ENCODE results near the gene P3H1.

P3H1 gene

DNA sequence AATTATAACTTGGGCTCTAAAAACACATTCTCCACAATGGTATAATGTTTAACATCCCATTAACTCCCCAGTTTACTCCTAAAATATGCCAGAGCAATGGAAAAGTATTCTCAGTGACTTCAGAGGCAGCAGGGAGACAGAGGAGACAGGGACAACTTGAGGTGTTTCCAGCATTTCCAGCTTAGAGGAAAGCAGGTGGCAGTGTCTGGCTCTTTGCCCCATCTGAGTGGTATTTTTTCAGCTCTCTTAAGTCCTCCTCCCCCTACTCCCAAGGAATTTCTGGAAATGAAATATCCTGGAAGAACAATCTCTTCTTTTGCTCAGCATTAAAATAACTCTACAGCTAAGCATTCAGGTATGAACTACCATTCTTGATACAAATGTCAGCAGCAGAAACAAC is 39.3 kb upstream of the P3H1 start:
- Histone ChIP-seq H3K79me1 (ENCODE audit: low read length) (no peaks in the 10 kb centered on the region), H3K27ac (ENCODE audit: low read depth, low read length) (no peak overlapping the region), H3K9ac (ENCODE audit: low read length) (no peak overlapping the region), H3K79me2 (ENCODE audit: control insufficient read depth, insufficient read depth, low read length) (no peaks in the 10 kb centered on the region), H4K5ac (ENCODE audit: low read length) (no peak overlapping the region), H3K56ac (ENCODE audit: low read length) (no peak overlapping the region), H2BK15ac (replicated peaks; ENCODE audit: low read depth) (no peak overlapping the region), H2AK5ac (ENCODE audit: low read length) (no peak overlapping the region), H4K8ac (ENCODE audit: low read depth, low read length) (no peak overlapping the region), H3K36me3 (ENCODE audit: control insufficient read depth, insufficient read depth, low read length) (no peaks in the 10 kb centered on the region), H2BK5ac (ENCODE audit: low read length) (no peak overlapping the region), H3K18ac (ENCODE audit: low read length) (no peak overlapping the region), H3K27me3 (ENCODE audit: insufficient read depth, low read length, poor library complexity) (no peaks in the 10 kb centered on the region), H3K4ac (ENCODE audit: low read depth, low read length) (no peak overlapping the region), H2BK120ac (ENCODE audit: low read depth, low read length) (no peak overlapping the region), H3K4me1 (ENCODE audit: control insufficient read depth, low read depth, low read length) (no peaks in the 10 kb centered on the region), H3K4me2 (ENCODE audit: low read length) (no peak overlapping the region), H3K23ac (ENCODE audit: low read length) (no peak overlapping the region), H3K4me3 (ENCODE audit: low read length) (no peak overlapping the region)
- DNase-seq, result no peak

DNA sequence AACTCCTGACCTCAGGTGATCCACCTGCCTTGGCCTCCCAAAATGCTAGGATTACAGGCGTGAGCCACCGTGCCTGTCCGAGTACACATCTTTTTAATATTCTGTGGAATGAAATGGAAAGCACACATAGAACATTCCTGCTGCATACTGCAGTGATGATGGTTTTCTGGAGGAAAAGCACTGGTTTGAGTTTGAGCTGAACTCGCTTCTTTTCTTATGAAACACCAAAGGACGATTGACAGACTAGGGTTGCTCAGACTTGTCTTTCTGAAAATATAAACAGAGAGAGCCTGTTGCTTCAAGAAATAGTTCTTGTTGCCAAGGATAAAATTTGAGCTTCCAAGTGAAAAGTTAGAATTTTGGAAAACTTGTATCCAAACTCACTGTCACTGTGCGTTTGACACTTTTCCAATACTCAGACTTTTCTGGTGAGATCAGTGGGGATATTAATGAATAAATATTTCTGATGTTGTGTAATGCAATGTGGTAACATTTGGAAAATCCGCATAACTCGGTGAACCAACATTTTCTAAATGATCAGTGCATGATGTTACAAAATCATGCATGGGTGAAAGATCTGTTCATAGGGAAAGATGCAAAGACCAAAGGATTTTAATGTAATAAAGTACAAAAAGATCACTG is 35.1 kb upstream of the P3H1 start:
- no peaks in the 10 kb centered on the region for H3K79me1 ChIP-seq (ENCODE audit: low read length)

DNA sequence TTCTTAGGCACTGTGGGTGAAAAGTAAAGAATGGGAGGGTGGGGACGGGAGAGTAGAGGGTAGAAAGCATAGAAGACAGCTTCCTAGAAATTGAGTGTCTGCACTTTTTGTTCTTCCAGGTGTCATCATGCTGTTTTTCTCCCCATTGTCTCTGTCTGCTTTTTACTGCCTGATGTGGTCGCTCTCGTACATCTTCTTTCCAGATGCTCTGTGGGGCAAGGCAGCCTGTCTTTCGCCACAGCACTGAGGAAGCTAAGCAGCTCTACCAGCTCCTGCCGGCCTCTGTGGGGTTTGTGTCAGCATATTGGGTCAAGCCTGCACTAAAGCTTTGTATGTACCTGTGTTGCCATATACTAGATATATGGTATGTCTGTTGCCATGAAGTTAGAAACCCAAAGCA is 31.2 kb upstream of the P3H1 start:
- Histone ChIP-seq H3K4me1 (ENCODE audit: control insufficient read depth, low read depth, low read length) (no peaks in the 10 kb centered on the region), H4K8ac (ENCODE audit: low read depth, low read length) (no peak overlapping the region), H3K27me3 (ENCODE audit: insufficient read depth, low read length, poor library complexity) (no peaks in the 10 kb centered on the region), H3K18ac (ENCODE audit: low read length) (no peak overlapping the region), H3K27ac (ENCODE audit: low read depth, low read length) (no peak overlapping the region), H2BK15ac (replicated peaks; ENCODE audit: low read depth) (no peak overlapping the region), H4K5ac (ENCODE audit: low read length) (no peak overlapping the region), H3K56ac (ENCODE audit: low read length) (no peak overlapping the region), H3K9ac (ENCODE audit: low read length) (no peak overlapping the region), H3K79me2 (ENCODE audit: control insufficient read depth, insufficient read depth, low read length) (no peaks in the 10 kb centered on the region), H3K4me2 (ENCODE audit: low read length) (no peak overlapping the region), H2AK5ac (ENCODE audit: low read length) (no peak overlapping the region), H3K36me3 (ENCODE audit: control insufficient read depth, insufficient read depth, low read length) (no peaks in the 10 kb centered on the region), H3K79me1 (ENCODE audit: low read length) (no peaks in the 10 kb centered on the region), H3K4me3 (ENCODE audit: low read length) (no peak overlapping the region), H3K4ac (ENCODE audit: low read depth, low read length) (no peak overlapping the region), H3K23ac (ENCODE audit: low read length) (no peak overlapping the region), H2BK5ac (ENCODE audit: low read length) (no peak overlapping the region), H2BK120ac (ENCODE audit: low read depth, low read length) (no peak overlapping the region)
- DNase-seq, result no peak
- no CpG with 5 or more reads among the region's 5 CpGs for WGBS (ENCODE audit: extremely low coverage, insufficient coverage, low lambda C conversion rate)

More for the DNA sequence above, 35.1 kb upstream of the P3H1 start:
- H3K79me2 ChIP-seq (ENCODE audit: control insufficient read depth, insufficient read depth, low read length), result no peaks in the 10 kb centered on the region
- no peak overlapping the region for H2BK120ac ChIP-seq (ENCODE audit: low read depth, low read length)
- no peak for DNase-seq
- H2BK5ac ChIP-seq (ENCODE audit: low read length), result no peak overlapping the region
- no peak overlapping the region for H3K4me2 ChIP-seq (ENCODE audit: low read length)
- H3K4ac ChIP-seq (ENCODE audit: low read depth, low read length), result no peak overlapping the region
- H3K27me3 ChIP-seq (ENCODE audit: insufficient read depth, low read length, poor library complexity), result no peaks in the 10 kb centered on the region
- H2BK15ac ChIP-seq (replicated peaks; ENCODE audit: low read depth), result no peak overlapping the region
- no peak overlapping the region for H4K5ac ChIP-seq (ENCODE audit: low read length)
- no peak overlapping the region for H2AK5ac ChIP-seq (ENCODE audit: low read length)
- no peaks in the 10 kb centered on the region for H3K36me3 ChIP-seq (ENCODE audit: control insufficient read depth, insufficient read depth, low read length)
- no peak overlapping the region for H4K8ac ChIP-seq (ENCODE audit: low read depth, low read length)
- no peak overlapping the region for H3K27ac ChIP-seq (ENCODE audit: low read depth, low read length)
- no peak overlapping the region for H3K56ac ChIP-seq (ENCODE audit: low read length)
- no peak overlapping the region for H3K23ac ChIP-seq (ENCODE audit: low read length)
- no CpG with 5 or more reads among the region's 8 CpGs for WGBS (ENCODE audit: extremely low coverage, insufficient coverage, low lambda C conversion rate)
- no peak overlapping the region for H3K18ac ChIP-seq (ENCODE audit: low read length)
- H3K4me1 ChIP-seq (ENCODE audit: control insufficient read depth, low read depth, low read length), result no peaks in the 10 kb centered on the region
- no peak overlapping the region for H3K9ac ChIP-seq (ENCODE audit: low read length)
- no peak overlapping the region for H3K4me3 ChIP-seq (ENCODE audit: low read length)

DNA sequence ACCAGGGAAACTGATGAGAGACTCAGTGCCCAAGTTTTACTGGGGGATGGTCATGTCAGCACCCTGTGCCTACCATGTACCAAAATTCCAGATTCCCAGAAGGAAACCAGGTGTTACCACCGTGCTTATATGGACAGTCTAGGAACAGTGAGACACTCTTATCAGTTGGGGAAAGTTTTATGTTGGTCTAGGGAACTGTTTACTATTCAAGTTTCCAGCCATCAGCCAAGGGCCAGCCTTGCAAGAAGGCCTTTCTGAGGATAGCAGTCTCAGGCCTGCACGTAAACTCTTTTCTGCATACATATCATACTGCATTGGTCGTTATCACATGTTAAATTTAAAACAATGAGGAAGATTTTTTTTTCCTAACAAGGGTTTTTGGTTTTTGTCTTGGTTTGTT is 30.6 kb upstream of the P3H1 start:
- Histone ChIP-seq H3K36me3 (ENCODE audit: control insufficient read depth, insufficient read depth, low read length) (no peaks in the 10 kb centered on the region), H3K79me1 (ENCODE audit: low read length) (no peaks in the 10 kb centered on the region), H3K9ac (ENCODE audit: low read length) (no peak overlapping the region), H3K56ac (ENCODE audit: low read length) (no peak overlapping the region), H4K8ac (ENCODE audit: low read depth, low read length) (no peak overlapping the region), H3K23ac (ENCODE audit: low read length) (no peak overlapping the region), H2BK5ac (ENCODE audit: low read length) (no peak overlapping the region), H3K4me2 (ENCODE audit: low read length) (no peak overlapping the region), H2BK120ac (ENCODE audit: low read depth, low read length) (no peak overlapping the region), H3K4ac (ENCODE audit: low read depth, low read length) (no peak overlapping the region), H3K79me2 (ENCODE audit: control insufficient read depth, insufficient read depth, low read length) (no peaks in the 10 kb centered on the region), H3K27ac (ENCODE audit: low read depth, low read length) (no peak overlapping the region), H4K5ac (ENCODE audit: low read length) (no peak overlapping the region), H3K4me1 (ENCODE audit: control insufficient read depth, low read depth, low read length) (no peaks in the 10 kb centered on the region), H2BK15ac (replicated peaks; ENCODE audit: low read depth) (no peak overlapping the region), H3K18ac (ENCODE audit: low read length) (no peak overlapping the region), H3K27me3 (ENCODE audit: insufficient read depth, low read length, poor library complexity) (no peaks in the 10 kb centered on the region), H2AK5ac (ENCODE audit: low read length) (no peak overlapping the region), H3K4me3 (ENCODE audit: low read length) (no peak overlapping the region)
- DNase-seq, result no peak
- no CpG with 5 or more reads among the region's 3 CpGs for WGBS (ENCODE audit: extremely low coverage, insufficient coverage, low lambda C conversion rate)

DNA sequence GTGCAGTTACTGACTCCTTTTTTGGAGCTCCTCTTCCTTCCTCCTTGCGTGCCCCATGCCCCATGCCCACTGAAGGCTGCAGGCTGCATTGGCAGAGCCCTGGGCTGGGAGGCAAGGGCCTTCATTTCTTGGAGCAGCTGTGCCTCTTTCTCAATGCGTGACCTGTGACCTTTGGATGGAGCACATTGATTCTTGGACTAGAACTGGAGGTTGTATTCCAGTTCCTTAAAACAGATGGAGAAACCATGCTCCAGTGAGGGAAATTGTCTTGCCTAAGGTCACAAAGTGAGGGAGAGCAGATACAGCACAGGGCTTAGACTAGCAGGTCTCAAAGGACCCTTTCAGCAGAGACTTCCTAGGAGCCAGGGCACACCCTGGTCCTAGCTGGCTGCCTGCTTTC is 27.0 kb upstream of the P3H1 start:
- no CpG with 5 or more reads among the region's 2 CpGs for WGBS (ENCODE audit: extremely low coverage, insufficient coverage, low lambda C conversion rate)
- no peak overlapping the region for H3K56ac ChIP-seq (ENCODE audit: low read length)
- H4K5ac ChIP-seq (ENCODE audit: low read length), result no peak overlapping the region
- no peaks in the 10 kb centered on the region for H3K27me3 ChIP-seq (ENCODE audit: insufficient read depth, low read length, poor library complexity)
- no peak overlapping the region for H2BK5ac ChIP-seq (ENCODE audit: low read length)
- no peaks in the 10 kb centered on the region for H3K79me1 ChIP-seq (ENCODE audit: low read length)
- H2BK15ac ChIP-seq (replicated peaks; ENCODE audit: low read depth), result no peak overlapping the region
- H4K8ac ChIP-seq (ENCODE audit: low read depth, low read length), result no peak overlapping the region
- H3K4me2 ChIP-seq (ENCODE audit: low read length), result no peak overlapping the region
- no peak overlapping the region for H3K4me3 ChIP-seq (ENCODE audit: low read length)
- no peak overlapping the region for H3K9ac ChIP-seq (ENCODE audit: low read length)
- H3K79me2 ChIP-seq (ENCODE audit: control insufficient read depth, insufficient read depth, low read length), result no peaks in the 10 kb centered on the region
- H3K18ac ChIP-seq (ENCODE audit: low read length), result no peak overlapping the region
- no peaks in the 10 kb centered on the region for H3K36me3 ChIP-seq (ENCODE audit: control insufficient read depth, insufficient read depth, low read length)
- H2AK5ac ChIP-seq (ENCODE audit: low read length), result no peak overlapping the region
- no peak overlapping the region for H3K27ac ChIP-seq (ENCODE audit: low read depth, low read length)
- no peak overlapping the region for H3K23ac ChIP-seq (ENCODE audit: low read length)
- no peak overlapping the region for H2BK120ac ChIP-seq (ENCODE audit: low read depth, low read length)
- no peak overlapping the region for H3K4ac ChIP-seq (ENCODE audit: low read depth, low read length)
- no peak for DNase-seq
- H3K4me1 ChIP-seq (ENCODE audit: control insufficient read depth, low read depth, low read length), result no peaks in the 10 kb centered on the region

DNA sequence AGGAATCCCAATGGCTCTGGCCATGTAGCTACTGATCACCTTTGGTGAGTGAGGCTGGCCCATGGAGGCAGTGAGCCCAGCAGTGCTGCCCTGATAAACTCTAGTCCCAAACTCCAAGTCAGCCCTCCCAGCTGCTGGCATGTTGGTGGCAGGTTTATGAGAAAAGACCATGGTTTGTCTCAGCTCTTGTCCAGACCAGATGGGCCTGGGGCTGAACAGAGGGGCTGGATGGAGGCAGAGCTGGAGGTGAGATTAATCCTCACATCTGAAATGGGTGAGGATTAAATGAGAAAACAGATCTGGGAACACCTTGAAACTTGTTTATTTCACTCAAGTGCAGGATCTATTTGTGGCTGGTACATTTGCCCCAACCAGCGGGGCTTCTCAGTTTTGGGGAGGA is 21.2 kb upstream of the P3H1 start:
- Histone ChIP-seq H3K27me3 (ENCODE audit: insufficient read depth, low read length, poor library complexity) (no peaks in the 10 kb centered on the region), H2BK15ac (replicated peaks; ENCODE audit: low read depth) (no peak overlapping the region), H3K79me2 (ENCODE audit: control insufficient read depth, insufficient read depth, low read length) (no peaks in the 10 kb centered on the region), H4K8ac (ENCODE audit: low read depth, low read length) (no peak overlapping the region), H2BK120ac (ENCODE audit: low read depth, low read length) (no peak overlapping the region), H2BK5ac (ENCODE audit: low read length) (no peak overlapping the region), H3K56ac (ENCODE audit: low read length) (no peak overlapping the region), H3K4me3 (ENCODE audit: low read length) (no peak overlapping the region), H3K27ac (ENCODE audit: low read depth, low read length) (no peak overlapping the region), H3K9ac (ENCODE audit: low read length) (no peak overlapping the region), H2AK5ac (ENCODE audit: low read length) (no peak overlapping the region), H4K5ac (ENCODE audit: low read length) (no peak overlapping the region), H3K4me1 (ENCODE audit: control insufficient read depth, low read depth, low read length) (no peaks in the 10 kb centered on the region), H3K4me2 (ENCODE audit: low read length) (no peak overlapping the region), H3K23ac (ENCODE audit: low read length) (no peak overlapping the region), H3K36me3 (ENCODE audit: control insufficient read depth, insufficient read depth, low read length) (no peaks in the 10 kb centered on the region), H3K79me1 (ENCODE audit: low read length) (no peaks in the 10 kb centered on the region), H3K18ac (ENCODE audit: low read length) (no peak overlapping the region), H3K4ac (ENCODE audit: low read depth, low read length) (no peak overlapping the region)
- DNase-seq, result no peak
- no CpG with 5 or more reads among the region's 1 CpG for WGBS (ENCODE audit: extremely low coverage, insufficient coverage, low lambda C conversion rate)

Measured in mesendoderm (in vitro differentiated cells).